Esophagus squamous epithelium (tissue), 4 donors: ENCODE measurements around the gene DTWD2.

Experiments
- CTCF ChIP-seq, 6 experiments: fragments of 450-650 bp in 4 of 6; fragments of 200-600 bp in 2 of 6; sonication (generic) in 2 of 6; IDR thresholded peaks; one replicate each; pipeline ENCODE4 v1.5.1; 2016 to 2019; ENCODE audit warnings: antibody characterized with exemption in 6 of 6, mild to moderate bottlenecking in 4 of 6, moderate library complexity in 4 of 6
- POLR2A ChIP-seq, 4 donors: fragments of 450-650 bp; IDR thresholded peaks; one replicate each; pipeline ENCODE4 v1.6.1; 2017; ENCODE audit warnings: antibody characterized with exemption in 4 of 4, mild to moderate bottlenecking in 4 of 4, moderate library complexity in 3 of 4

GRCh38 chr5:118818604-118819003 is 169.7 kb downstream of the DTWD2 start:
- TF ChIP-seq CTCF (IDR thresholded peaks at IDR 0.05) (no peak), POLR2A (IDR thresholded peaks at IDR 0.05) (no peak)
